ENCODE measurements around the gene MFN2. TPM values are rescaled to one million over a fixed set of nuclear protein-coding genes. Genes with fewer than 3 reads are reported as not detected.
A peak's percentile ranks its signal among the peaks of the same experiment; 100 is the strongest.
"Not testable (repeated sequence)": the region's sequence is repeated elsewhere in the genome, so short reads cannot be mapped to it uniquely, and the experiment has no call there.

The MFN2 gene
- polyA plus RNA-seq, 12 donors: 54.4 to 78.5 (median 64.4) TPM; not detected in 1

DNA sequence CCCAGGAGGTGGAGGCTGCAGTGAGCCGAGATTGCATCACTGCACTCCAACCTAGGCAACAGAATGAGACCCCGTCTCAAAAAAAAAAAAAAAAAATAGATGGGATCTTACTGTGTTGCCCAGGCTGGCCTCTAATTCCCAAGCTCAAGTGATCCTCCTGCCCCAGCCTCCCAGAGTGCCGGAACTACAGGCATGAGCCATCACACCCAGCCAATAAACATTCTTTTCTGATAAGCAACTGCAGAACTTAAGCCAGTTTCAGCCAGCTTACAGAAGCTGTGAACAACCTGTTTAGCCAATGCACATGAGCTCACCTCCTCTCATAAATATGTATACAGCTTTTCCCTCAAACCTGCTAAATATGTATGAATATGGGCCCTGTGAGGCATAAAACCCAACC is 35.9 kb downstream of the MFN2 start:
- no peak for DNase-seq

DNA sequence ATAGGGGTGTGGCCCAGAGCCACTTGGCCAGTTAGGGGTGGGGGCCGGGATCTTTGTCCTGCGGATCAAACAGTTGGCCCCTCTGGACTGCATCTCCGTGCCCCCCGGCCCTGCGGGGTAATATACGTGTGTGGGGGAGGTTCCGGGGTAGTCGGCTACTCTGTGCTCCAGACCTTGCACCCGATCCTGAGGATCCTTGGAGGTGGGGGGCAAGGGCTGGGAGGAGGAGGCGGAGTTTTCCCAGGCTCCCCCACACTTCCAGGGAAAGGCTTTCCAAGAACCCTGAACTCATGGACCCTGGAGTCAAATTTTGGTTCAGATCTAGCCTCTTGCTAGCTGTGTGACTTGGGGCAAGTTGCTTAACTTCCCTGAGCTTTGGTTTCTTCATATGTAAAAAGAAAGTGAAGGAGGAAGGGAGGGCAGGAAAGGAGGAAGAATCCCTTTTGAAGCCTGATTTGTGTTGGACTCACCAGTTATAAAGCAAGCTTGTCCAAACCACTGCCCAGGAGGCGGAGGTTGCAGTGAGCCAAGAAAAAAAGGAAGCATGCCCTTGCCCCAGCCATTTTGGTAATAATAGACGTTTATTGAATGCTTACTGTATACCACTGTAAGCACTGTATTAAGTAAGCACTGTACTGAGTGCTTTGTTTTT is 39.7 kb downstream of the MFN2 start:
- no peak for DNase-seq

DNA sequence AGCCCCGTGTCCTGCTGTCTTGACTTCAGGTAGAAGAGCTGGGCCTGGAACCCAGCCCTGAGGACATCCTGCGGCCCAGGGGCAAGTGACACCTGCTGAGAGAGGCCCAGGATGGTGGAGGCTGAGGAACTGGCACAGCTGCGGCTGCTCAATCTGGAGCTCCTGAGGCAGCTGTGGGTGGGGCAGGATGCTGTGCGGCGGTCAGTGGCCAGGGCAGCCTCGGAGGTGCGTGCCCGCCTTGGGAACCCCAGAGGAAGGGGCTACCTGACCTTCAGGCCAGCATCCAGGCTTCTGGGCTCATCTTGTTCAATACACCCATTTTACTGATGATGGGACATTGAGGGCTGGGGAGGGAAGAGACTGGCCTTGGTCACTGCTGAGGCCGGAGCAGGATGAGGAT is 41.4 kb downstream of the MFN2 start:
- no peak for DNase-seq

DNA sequence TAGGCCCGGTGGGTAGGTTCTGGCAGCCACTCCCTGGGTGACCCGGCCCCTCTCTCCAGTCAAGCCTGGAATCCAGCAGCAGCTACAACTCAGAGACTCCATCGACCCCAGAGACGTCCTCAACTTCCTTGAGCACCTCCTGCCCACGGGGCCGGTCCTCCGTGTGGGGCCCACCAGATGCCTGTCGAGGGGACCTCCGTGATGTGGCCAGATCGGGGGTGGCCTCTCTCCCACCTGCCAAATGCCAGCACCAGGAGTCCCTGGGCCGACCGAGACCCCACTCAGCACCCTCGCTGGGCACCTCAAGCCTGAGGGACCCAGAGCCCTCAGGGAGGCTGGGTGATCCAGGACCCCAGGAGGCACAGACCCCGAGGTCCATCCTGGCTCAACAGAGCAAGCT is 41.8 kb downstream of the MFN2 start:
- no peak for DNase-seq

DNA sequence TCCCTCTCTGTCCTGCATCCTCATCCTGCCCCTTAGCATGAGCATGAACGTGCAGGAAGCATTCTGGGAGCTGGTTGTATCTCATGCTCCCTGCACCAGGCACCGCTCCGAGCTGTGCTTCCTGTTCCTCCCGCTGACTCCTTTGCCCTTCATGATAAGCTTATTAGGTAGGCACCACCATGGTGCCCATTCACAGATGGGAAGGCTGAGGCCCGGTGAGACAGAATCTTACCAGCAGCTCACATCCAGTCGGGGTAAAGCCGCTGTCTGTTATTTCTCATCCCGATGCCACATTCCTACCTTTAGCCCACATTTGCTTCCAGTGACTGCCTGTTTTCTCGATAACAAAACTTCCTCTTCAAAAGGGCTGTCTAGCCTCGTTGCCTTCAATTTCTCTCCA is 46.3 kb downstream of the MFN2 start:
- DNase-seq: no peak

DNA sequence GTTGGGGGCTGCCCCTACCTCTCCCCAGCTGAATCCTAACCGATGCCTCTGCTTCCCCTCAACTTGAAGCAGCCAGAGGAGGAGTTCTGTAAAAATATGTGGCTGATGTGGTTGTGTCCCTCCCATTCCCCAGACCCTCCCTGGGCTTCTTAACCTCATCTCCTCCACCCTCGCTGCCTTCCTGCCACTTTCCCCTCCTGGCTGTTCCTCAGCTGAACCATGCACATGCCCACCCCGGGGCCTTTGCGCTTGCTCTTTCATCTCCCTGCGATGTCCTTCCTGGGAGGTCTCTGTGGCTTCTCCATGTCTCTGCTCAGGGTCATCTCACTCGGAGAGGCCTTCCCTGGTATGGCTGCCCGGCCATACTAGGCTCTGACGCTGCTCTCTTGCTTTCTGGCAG is 48.0 kb downstream of the MFN2 start:
- DNase-seq: no peak

DNA sequence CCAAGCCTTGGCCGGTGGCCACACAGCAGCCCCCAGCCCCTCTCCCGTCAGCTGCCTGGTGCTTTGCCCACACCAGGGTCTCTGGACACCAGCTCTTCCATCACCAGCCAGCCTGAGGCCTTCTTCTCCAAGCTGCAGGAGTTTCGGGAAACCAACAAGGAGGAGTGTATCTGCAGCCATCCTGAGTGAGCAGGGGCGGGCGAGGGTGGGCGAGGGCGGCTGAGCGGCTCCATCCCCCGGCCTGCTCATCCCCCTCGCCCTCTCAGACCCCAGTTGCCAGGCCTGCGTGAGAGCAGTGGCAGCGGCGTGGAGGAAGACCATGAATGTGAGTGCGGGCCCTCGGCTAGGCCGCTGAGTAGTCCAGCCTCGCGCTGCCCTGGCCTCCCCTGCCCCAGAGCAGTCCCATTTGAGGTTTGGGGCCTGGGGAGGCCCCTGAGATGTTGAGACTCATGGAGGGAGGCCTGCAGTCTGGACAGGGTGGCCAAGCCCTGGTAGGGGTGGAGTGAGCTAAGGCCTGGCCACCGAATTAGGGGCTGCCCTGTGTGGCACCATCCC is 48.8 kb downstream of the MFN2 start:
- no peak for DNase-seq

DNA sequence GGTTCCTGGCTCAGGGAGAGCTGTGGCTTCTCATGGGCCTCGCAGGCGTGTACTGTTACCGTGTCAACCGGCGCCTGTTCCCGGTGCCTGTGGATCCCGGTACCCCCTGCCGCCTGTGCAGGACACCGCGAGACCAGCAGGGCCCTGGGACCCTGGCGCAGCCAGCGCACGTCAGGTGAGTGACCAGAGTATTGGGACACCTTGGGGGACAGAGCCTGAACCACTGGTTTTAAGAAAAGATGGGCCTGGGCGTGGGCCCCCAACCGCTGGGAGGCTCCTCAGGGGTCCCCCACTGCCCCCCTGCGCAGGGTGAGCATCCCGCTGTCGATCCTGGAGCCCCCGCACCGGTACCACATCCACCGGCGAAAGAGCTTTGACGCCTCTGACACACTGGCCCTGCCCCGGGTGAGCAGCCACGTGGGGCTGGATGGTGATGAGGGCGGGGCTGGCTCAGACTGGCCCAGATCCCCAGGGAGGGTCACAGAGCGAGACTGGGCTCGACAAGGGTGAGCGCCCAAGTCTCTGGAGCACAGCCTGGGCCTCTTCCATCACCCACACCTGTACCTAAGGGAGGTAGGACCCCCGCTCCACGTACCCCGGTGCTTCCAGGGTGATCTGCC is 49.6 kb downstream of the MFN2 start:
- DNase-seq: no peak

DNA sequence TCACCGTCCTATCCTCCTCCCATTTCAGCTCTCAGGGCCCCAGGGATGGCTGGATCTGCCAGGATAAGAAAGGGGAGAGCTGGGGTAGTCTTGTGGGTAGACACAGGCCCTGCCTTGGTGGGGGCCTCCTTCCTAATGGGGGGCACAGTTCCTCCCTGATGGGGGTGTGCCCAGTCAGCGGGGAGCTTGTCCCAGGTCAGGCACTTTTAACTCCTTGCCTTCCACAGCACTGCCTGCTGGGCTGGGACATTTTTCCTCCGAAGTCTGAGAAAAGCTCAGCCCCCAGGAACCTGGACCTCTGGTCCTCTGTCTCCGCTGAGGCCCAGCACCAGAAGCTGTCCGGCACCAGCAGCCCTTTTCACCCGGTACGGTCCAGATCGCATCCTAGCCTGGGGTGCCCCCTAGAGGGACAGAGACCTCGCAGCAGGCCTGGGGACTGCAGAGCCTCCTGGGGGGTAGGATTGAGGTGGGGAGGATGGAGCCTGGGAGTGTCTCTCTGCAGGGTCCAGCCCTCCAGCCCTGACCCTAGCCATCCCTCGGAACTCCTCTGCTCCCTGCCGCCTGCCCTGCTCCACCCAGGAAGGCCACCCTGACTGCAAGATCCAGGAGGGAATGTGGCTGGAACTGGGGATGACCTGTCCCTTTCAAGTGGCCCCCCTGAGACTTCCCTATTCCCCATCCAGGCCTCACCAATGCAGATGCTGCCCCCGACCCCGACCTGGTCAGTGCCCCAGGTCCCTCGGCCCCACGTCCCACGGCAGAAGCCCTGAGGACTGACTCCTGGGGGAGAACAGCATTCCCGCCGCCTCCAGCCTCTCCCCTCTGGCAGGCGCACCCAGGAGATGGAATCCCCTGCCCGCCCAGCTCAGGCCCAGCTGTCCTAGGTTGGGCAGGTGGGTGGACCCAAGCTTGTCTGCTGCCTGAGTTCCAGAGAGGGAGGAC is 51.1 kb downstream of the MFN2 start:
- DNase-seq: no peak

DNA sequence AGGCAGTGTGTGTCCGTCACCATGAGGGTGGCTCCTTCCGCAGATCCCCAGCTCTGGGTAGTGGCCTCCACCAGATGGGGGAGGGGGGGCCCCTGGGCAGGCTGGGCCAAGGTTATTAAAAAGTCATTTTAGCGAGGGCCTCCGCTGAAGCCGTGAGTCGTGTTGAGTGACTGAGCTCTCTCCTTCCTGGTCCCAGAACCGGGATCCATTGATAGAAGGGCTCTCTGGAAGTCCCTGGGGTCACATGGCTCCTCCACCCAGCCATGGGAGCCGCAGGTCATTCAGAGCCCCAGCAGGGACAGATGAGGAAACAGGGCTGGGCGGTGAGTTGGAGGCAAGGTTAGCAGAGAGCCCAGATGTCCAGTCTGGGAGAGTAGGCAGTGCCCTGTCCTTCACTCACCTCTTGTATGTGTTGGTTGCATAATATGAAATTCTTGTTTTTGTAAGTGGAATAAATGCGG is 51.9 kb downstream of the MFN2 start:
- DNase-seq: no peak

DNA sequence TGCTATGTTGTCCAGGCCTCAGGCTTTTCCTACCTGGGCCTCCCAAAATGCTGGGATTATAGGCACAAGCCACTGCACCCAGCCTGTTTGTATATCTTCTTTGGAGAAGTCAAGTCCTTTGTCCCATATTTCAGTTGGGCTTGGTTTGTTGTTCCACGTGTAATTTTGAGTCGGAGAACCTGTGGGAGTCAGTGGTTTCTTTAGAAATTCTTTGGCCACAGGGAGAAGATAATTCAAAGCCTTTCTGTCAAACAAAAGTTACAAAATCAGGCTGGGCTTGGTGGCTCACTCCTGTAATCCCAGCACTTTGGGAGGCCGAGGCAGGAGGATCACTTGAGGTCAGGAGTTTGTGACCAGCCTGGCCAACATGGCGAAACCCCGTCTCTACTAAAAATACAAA is 53.2 kb downstream of the MFN2 start:
- not testable (repeated sequence) for DNase-seq

DNA sequence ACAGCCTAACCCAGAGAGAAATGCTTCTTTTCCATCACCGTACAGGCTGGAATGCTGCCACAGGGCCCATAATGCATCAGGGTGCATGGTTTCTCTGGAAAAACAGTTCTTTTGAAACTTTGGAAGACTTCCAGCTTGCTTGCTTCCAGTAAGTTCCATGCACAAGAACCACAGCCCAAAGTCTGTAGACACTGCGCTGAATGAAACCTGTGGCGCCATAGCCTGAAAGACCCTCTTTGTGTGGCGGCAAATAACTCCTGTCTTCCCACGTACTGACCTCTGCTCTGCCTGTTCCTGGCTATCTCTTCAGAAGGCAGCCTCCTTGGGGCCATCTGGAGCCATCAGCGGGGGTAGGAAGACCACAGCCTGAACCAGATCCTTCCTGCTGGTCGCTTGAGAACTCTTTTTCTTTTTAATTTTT is 54.1 kb downstream of the MFN2 start:
- peak; percentile 62 for DNase-seq

DNA sequence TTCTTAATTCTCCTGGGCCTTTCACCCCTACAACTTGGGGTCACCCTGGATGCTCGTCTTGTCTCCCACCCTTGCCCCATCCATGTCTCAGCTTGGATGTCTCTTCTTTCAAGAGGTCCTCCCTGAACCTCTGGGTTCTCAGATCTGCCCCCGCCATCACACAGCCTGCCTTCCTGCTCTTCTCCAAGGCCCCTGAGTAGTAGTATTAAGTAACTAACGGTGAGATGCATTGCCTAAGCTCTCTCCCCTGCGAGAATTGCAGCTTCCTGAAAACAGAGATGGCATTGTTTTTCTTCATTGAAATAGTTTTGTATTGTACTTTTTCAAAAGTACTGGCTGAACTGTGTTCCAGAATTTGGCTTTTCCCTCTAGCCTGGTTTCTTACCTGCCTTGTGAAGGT is 55.1 kb downstream of the MFN2 start:
- DNase-seq: no peak

DNA sequence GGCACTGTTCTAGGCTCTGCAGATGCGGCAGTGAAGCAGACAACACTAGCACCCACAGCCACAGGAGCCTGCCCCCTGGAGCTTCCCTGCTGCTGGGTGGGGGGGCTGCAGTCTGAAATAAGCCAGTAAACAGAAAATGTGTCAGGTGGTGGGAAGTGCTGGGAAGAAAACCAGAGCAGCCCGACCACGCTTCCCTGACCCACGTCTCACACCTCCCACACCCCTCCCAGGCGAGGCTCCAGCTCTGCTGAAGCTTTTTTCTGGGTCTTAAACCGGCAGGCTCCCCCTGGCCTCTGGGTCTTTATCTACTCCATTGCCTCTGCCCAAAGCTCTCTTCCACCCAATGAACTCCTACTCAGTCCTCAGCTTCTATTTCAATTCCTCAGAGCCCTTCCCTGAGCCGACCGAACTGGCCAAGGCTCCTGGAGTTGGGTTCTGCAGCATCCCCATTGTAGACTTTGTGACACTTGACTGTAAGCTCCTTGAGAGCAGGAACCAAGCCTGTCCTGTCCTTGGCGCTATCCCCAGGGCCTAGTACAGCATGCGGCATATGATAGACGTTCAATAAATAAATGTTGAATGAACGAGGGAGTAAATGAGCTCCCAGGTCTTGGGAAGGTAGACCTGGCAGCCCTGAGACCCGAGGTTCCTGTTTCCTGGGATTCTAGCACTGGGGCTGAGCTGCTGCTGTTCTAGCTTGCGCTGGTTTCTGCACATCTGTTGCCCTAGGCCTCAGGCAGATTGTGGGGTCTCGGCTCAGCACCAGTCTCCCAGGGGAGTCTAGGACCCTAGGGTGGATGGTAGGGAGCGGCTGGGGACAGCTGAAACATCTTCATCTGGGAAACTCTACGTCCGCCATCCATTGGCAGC is 57.5 kb downstream of the MFN2 start:
- DNase-seq: no peak

DNA sequence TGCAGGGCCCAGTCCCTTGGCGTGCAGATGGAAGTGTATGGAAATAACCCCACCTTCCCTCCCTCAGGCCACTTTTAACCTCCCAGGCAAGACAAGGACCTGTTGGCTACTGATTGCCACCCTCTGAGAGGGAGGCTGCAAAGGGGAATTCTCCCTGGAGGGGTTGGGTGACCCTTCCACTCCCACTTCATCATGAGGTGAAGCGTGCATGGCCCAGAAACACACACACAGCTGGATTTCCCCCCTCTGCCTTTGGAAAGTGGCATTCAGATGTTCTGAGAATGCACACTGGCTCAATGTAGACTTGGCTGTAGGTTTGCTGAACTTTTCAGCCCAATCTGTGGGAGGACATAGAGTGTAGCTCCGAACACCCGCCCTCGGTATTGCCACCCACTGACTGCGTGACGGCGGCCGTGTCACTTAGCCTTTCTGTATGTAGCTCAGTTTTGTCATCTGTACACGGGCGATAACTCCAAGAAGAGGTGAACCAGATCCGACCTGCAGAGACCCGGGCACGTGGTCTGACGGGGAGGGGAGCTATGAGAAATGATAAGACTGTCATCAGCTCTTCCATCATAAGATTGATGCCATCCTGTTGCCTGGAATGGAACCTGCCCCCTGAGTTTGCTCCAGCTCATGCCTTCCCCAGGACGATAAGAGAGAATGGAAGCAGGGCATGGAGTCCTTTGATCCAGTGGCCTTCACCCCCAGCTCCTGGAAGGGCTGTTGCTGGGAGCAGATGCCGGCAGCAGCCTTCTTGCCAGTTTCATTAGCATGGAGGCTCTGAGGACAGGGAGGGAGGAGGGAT is 58.3 kb downstream of the MFN2 start:
- no peak for DNase-seq

DNA sequence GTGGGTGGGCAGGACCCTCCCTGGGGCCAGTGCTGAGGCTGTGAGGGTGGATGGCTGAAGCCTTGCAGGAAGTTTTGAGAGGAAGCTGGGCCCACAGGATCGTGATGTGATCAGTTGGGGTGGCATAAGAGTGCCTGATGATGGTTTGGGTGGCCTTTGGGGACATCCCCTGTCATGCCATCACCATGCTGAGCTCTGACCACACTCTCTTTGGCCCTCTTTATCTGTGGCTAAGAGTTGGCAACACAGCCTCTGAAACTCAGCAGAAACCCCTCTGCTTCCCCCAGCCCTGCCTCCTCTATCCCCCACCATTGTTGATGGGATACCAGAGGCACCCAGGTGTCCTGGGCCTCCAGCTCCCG is 58.9 kb downstream of the MFN2 start:
- no peak for DNase-seq

DNA sequence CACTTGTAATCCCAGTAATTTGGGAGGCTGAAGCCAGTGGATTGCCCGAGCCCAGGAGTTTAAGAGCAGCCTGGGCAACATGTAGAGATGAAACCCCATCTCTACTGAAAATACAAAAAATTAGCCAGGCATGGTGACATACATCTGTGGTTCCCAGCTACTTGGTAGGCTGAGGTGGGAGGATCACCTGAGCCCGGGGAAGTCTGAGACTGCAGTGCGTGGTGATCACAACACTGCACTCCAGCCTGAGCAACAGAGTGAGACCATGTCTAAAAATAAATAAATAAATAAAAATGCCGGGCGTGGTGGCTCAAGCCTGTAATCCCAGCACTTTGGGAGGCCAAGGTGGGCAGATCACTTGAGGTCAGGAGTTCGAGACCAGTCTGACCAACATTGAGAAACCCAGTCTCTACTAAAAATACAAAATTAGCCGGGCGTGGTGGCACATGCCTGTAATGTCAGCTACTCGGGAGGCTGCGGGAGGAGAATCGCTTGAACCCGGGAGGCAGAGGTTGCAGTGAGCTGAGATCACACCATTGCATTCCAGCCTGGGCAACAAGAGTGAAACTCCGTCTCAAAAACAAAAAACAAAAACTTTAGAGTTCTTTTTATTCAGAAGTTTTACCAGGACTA is 59.7 kb downstream of the MFN2 start:
- DNase-seq: not testable (repeated sequence)

DNA sequence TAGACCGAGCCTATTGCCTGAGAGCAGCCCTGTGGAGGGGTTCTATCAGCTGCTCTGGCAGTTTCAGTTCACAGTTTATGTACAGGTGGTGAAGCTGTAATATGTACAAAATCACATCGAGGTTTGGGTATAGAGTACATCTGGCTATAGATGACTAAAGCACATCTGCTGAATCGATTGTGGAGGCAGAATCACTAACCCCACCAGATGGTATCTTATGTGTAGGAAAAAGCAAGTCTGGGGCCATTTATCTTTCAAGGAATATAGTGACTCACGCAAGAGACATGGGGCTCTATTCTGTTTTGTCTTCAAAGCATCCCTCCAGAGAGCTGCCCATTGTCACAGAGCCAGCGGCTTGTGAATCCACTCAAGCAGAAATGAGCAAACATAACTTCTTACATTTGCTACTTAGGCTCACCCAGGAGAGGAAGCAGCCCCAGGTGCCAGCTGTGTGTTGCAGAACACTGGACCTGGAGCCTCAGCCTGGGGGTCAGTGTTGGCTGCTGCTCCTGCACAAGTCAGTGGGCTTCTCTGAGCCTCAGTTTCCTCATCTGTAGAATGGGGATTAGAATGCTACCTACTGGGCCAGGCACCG is 60.3 kb downstream of the MFN2 start:
- peak; percentile 67 for DNase-seq

DNA sequence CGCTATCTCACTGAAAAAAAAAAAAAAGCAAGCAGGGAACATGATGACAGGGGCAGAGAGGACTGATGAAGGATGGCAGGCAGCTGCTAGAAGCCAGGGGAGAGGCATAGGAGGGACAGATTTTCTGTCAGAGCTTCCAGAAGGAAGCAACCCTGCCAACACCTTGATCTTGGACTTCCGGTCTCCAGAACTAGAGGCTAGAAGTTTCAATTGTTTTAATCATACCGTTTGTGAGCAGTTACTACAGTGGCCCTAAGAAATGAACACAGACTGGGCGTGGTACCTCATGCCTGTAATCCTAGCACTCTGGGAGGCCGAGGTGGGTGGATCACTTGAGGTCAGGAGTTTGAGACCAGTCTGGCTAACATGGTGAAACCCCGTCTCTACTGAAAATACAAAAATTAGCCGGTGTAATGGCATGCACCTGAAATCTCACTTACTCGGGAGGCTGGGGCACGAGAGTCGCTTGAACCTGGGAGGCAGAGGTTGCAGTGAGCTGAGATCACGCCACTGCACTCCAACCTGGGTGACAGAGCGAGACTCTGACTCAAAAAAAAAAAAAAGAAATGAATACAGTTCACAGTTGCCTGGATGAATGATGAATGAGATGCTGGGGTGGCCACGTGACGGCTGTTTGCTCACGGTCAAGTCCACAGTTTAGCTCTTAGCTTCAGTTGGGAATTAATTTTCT is 64.1 kb downstream of the MFN2 start:
- not testable (repeated sequence) for DNase-seq
